ENCODE results near the gene TMEM106C. TPM values are rescaled to one million over a fixed set of nuclear protein-coding genes. Genes with fewer than 3 reads are reported as not detected.

The TMEM106C gene
- total RNA-seq, 1 donor from 2014 or later = 27.9 TPM

DNA sequence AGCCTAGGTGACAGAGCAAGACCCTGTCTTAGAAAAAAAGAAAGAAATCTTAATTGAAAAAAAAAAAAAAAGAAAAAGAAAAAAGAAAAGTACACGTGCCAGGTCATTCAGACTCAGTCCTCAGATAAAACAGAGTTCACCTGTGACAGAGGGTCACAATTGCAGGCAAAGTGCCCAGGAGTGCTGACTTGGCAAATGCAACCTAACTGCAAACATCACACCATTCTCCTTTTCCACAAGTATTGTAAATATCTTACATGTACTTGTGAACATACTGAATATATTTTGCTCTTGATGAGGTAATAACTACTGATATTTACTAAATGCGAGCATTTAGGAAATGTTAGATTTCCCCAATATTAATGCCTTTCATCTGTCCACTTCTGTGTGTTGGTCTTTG lies 49.9 kb downstream of the TMEM106C start:
- no peak for DNase-seq (ENCODE audit: extremely low read depth, low read depth, low spot score)

DNA sequence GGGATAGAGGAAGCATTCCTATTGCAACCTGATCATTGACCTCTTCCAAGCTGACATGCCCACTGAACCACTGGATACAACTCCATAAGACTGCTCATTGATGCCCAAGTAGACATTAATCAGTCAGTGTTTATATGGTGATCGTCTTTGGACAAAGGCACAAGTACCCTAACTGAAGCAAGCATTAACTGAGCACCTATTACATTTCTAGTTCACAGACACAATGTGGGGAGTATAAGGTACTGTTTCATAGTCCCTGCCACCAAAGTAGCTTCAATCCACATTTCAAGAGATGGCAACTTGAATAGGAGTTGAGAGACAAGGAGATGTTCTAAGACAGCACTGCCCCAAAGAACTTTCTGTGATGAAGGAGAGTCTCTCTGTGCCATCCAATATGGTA lies 51.7 kb downstream of the TMEM106C start:
- DNase-seq (ENCODE audit: extremely low read depth, low read depth, low spot score) = no peak

DNA sequence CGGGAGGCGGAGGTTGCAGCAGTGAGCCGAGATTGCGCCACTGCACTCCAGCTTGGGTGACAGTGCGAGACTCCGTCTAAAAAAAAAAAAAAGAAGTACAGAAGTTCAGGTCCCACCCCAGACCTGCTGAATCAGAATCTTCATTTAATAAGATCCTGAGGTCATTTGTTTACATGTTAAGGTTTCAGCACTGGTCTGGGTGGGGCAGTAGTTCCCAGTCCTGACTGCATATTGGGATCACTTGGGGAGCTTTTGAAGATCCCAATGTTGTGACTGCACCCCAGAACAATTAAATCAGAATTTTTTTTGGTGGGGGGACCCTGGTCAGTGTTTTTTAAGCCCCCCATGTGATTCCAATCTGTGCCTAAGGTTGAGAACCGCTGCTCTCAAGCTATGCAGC lies 52.6 kb downstream of the TMEM106C start:
- DNase-seq (ENCODE audit: extremely low read depth, low read depth, low spot score) = no peak

DNA sequence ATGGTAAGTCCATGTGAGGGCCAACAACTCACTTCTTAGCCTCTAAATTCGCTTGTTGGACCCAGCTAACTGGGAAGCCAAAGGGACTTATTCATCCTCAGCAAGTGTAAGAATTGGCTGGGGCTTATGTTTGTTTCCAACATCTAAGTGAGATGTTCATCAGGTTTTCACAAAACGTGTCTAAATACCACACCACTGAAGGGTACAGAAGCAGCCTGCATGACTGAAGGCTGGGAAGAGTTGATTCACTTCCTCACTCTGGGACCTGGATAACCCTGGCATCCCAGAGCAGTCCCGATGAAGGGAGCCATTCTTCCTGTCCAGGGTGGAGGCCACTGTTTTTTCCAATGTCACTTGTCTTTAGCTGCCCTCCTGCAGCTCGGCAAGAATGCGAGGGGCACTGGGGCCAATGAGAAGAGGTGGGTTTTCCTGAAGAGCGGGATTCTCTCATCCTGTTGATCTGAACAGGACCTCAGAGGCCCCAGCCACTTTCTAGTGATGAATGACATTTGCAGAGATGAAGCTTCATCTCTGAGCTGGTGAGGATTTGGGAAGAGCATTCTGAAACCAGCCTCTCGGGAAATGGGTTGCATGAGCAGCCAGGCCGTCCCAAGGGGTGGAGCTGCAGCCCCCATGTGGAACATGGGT lies 53.1 kb downstream of the TMEM106C start:
- DNase-seq (ENCODE audit: extremely low read depth, low read depth, low spot score) = no peak

DNA sequence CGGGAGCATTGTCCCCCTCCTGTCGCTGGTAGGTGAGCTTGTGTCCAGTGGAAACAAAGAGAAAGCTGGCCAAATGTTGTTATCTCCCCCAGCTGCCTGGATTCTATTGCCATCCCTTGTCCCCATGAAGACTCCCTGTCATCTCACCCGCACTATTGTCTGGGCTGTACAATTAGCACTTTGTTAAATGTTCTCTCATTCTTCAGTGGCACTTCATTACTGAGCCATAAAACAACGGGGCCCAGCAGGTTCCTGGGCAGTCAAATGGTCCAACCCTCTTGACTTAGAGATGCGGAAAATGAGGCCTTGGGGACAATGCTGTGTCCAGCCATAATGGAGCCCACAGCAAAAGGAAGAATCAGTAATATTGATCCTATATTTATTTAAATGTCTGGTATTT lies 54.1 kb downstream of the TMEM106C start:
- DNase-seq (ENCODE audit: extremely low read depth, low read depth, low spot score) = no peak

DNA sequence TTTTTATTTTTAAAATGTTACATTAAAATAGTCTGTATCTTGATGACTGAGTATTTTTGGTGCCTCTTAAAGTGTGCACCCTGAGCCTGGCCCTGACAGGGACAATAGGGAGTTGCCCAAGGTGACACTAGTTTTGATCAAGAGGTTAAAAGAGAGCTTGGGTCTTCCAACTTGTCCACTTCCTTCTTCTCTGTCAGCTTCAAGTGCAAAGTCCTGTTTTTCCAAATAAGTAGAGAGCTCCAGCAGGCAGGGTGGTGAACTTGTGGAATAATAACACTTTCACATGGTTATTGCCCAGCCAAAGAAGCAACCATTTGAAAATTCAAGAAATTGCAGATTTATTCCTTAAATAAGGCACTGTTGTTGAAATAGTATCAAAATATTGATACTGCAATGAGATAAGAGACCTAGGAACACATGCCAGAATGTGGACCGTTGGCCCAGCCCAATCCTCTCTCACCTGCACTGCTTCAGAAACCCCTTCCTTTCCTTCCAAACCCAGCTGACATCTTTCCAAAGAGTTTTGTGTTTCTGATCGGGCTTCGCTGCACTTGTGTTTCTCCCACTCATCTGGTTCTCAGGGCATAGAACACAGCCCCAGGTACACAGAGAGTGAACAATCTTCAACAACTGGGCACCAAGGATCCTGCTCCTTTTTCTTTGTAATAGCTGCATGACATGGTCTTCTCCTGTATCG lies 54.7 kb downstream of the TMEM106C start:
- no peak for DNase-seq (ENCODE audit: extremely low read depth, low read depth, low spot score)

Other genes starting within 250 kb of the TMEM106C start
- not detected in 2 replicates for gene ENDOU, start 238.1 kb upstream of the TMEM106C start, total RNA-seq
- 24.4 and 38.2 TPM in 2 replicates for gene RAPGEF3, start 204.7 kb upstream of the TMEM106C start, total RNA-seq
- gene SLC48A1, start 190.4 kb upstream of the TMEM106C start, total RNA-seq = 11.9 and 26.2 TPM in 2 replicates
- 95.9 and 144 TPM in 2 replicates for gene HDAC7, start 143.7 kb upstream of the TMEM106C start, total RNA-seq
- 0.10 and 0.18 TPM in 2 replicates for gene VDR, start 58.6 kb upstream of the TMEM106C start, total RNA-seq
- gene COL2A1, start 40.9 kb downstream of the TMEM106C start, total RNA-seq = not detected in 2 replicates
- gene SENP1, start 142.5 kb downstream of the TMEM106C start, total RNA-seq = 12.7 and 12.9 TPM in 2 replicates
- gene PFKM, start 155.8 kb downstream of the TMEM106C start, total RNA-seq = 46.5 and 53.8 TPM in 2 replicates
- 18.0 and 22.6 TPM in 2 replicates for gene ASB8, start 193.9 kb downstream of the TMEM106C start, total RNA-seq
- gene CCDC184, start 220.0 kb downstream of the TMEM106C start, total RNA-seq = 0.41 TPM in 1 of 2 replicates, not detected in the other
- gene OR10AD1, start 239.7 kb downstream of the TMEM106C start, total RNA-seq = not detected in 2 replicates